NCI-H2227 treated with DMSO at 0.1 percent for 48 hours (cell line): ENCODE results near the gene SPIB.

Experiments used
- DNase-seq: peaks from one replicate; lab custom pipeline; 2025; lab: John Stamatoyannopoulos, UW

The SPIB gene

DNA sequence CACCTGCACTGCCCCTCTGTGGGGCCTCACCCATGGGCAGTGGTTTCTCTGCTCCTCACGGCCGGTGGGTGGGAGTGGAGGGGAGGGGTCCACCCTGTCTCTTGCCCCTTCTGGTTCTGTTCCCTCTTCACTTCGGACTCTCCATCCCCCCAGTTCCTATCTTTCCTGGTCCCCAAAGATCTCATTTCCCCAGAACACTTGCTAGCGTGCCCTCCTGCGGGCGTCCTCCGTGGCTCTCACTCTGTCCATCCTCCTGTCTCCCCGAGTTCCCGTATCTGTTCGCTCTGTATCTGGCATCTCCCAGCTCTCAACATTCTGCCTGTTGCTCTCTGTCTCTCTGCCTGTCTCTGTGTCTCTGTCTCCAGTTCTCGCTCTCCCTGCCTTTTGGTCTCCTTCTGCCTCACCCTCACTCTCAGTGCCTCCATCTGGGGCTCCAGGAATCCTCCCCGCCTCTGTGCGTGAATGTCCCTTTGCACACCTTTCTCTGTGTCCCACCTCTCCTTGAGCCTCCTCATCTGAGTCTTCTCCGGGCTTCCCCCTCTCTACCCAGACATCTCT is 363 bp downstream of the SPIB start:
- DNase-seq: no peak

DNA sequence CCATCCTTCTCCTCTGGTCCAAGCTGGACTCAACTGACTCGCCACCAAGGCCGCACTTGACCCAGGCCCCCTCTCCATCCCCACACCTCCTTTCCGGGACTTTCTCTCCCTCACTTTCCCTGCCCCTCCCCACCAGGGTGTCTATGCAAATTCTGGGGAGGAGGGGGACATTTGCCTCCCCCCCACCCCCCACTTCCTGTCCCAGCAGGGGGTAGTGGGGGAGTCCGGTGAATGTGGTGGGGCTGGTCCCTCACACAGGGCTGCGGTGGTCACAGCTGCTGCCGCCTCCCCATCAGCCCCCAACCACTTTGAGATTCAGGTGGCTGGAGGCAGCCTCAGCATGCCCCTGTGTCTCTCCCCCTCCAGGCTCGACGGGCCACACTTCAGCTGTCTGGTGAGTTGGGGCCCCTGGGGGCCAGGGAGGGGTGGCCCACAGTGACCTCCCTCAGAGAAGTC is 870 bp downstream of the SPIB start:
- no peak for DNase-seq

DNA sequence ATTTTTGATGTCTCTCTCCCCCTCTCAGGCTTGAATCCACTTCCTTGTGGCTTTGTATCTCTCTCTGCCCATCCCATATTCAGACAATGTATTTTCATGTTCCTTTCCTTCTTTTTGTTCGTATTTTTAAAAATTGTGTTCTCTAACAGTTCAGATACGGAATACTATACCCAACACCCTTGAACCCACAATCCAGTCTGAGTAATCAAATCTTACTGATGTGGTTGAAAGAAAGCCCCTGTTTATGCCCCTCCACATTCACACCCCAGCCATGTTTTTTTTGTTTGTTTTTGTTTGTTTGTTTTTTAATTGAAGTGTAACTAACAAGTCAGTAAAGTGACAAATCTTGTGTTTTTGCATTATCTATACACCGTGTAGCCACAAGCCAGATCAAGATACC is 1.4 kb downstream of the SPIB start:
- DNase-seq: no peak

DNA sequence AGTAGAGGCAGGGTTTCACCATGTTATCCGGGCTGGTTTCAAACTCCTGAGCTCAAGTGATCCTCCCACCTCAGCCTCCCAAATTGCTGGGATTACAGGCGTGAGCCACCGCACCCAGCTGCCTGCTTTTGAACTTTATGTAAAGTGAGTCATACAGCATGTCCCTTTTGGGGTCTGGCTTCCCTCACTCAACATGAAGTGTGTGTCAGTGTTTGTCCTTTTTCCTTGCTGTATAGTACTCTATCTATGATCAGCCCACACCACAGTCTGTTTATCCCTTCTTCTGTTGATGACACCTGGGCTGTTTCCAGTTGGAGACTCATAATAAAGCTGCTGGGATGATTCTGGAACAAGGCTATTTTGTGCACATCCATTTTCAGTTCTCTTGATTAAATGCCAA is 2.1 kb downstream of the SPIB start:
- DNase-seq: no peak

DNA sequence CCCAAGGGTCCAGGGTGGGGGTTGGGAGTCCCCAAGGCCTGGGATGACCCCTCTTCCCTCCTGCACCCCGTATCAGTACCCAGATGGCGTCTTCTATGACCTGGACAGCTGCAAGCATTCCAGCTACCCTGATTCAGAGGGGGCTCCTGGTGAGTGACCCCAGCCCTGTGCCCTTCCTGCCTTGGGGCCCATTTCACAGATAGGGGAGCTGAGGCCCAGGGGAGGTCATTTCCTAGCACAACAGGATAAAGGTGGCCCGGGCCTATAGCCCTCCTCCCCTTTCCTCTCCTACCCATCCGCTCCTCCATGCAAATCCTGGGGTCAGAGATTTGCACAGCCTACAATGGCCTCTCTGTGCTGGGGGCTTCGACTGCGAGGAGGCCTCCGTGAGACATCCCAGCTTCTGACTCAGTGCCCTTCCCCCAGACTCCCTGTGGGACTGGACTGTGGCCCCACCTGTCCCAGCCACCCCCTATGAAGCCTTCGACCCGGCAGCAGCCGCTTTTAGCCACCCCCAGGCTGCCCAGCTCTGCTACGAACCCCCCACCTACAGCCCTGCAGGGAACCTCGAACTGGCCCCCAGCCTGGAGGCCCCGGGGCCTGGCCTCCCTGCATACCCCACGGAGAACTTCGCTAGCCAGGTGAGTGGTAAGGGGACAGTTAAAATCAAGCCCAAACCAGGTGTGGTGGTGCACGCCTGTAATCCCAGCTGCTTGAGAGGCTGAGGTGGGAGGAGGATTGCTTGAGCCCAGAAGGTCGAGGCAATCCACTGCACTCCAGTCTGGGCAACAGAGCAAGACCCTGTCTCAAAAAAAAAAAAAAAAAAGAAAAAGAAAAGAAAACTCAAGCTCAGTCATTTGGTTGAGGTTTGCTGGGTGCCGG is 3.9 kb downstream of the SPIB start:
- DNase-seq: no peak

DNA sequence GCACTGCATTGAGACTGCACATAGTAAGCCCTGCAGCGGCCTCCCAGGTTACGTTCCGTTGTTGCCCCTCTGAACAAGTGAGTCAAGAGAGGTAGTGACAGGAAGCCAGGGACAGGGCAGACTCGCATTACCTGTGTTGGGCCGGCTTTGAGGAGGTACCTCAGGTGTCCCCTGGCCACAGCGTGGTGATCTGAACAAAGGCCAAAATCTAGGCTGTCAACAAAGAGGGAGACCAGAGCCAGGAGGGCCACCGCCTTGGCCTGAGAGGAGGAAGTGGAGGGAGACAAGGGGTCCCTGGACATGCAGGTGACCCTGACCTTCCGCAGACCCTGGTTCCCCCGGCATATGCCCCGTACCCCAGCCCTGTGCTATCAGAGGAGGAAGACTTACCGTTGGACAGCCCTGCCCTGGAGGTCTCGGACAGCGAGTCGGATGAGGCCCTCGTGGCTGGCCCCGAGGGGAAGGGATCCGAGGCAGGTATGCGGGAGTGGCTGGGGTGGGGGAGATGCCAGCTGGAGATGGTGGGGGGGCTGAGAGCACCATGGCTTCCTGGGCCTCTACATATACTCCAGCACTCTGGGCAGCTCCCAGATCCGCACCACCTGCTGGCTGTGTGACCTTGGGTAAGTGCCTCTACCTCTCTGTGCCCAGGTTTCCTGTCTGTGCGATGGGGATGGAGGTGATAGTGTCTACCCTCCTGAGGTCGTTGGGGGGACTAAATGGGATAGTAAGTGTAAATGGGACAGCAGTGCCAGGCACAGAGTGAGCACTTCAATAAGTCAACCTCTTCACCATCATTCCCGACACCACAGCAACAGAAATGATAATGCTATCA is 4.8 kb downstream of the SPIB start:
- DNase-seq: no peak

DNA sequence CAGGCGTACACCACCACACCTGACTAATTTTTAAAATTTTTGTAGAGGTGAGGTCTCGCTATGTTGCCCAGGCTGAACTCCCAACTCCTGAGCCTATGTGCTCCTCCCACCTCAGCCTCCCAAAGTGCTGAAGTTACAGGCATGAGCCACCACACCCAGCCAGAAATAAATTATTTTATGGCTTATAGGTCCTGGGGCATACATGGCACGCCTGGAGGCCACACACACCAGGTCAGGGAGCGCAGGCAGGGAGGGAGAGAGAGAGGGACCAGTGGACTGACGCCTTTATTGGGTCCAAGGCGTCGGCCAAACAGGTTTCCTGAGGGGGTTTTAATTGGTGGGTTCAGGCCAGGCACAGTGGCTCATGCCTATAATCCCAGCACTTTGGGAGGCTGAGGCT is 6.8 kb downstream of the SPIB start:
- DNase-seq: no peak

DNA sequence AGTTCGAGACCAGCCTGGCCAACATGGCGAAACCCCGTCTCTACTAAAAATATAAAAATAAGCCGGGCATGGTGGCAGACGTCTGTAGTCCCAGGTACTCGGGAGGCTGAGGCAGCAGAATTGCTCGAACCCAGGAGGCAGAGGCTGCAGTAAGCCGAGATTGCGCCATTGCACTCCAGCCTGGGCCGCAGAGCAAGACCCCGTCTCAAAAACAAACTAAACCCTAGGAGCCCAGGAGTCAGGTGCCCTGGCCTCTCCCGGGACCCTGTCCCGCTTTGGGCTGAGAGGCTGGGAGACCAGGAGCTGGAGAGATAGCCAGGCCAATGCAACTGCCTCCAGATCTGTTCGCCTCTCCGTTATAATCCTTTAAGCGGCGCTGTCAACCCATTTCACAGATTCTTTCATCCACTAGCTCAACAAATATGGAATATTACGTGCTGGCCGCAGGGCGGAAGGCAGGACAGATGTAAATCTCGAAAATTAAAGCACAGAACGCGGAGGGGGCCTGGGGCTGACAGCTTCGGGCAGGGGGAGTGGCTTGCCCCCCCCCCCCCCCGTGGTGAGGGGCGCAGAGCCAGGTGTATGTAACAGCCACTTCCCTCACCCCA is 8.7 kb downstream of the SPIB start:
- DNase-seq: no peak

DNA sequence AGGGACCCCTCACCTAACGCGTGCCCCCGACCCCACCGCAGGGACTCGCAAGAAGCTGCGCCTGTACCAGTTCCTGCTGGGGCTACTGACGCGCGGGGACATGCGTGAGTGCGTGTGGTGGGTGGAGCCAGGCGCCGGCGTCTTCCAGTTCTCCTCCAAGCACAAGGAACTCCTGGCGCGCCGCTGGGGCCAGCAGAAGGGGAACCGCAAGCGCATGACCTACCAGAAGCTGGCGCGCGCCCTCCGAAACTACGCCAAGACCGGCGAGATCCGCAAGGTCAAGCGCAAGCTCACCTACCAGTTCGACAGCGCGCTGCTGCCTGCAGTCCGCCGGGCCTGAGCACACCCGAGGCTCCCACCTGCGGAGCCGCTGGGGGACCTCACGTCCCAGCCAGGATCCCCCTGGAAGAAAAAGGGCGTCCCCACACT is 9.3 kb downstream of the SPIB start:
- peak; percentile 18 for DNase-seq

DNA sequence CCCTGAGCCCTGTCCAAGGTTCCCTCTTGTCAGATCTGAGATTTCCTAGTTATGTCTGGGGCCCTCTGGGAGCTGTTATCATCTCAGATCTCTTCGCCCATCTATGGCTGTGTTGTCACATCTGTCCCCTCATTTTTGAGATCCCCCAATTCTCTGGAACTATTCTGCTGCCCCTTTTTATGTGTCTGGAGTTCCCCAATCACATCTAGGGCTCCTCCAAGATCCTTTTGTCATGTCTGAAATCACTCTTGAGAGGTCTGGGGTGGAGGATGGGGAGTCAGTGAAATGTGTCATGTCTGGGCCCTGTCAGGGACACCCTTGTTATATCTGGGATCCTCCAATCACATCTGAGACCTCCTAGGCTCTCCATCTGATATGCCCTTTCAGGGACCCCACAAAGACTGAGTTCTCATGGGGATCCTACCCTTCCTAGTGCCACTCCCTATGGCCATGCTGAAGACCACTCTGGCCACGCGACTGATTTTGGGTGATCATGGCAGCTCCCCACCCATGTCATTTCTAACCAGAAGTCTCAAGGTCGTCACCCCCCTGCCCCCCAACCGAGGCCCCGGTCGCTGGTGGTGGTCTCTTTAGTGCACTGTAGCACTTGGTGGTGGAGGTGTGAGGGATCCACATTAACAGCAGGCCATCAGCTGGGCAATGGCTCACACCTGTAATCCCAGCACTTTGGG is 10.2 kb downstream of the SPIB start:
- no peak for DNase-seq

DNA sequence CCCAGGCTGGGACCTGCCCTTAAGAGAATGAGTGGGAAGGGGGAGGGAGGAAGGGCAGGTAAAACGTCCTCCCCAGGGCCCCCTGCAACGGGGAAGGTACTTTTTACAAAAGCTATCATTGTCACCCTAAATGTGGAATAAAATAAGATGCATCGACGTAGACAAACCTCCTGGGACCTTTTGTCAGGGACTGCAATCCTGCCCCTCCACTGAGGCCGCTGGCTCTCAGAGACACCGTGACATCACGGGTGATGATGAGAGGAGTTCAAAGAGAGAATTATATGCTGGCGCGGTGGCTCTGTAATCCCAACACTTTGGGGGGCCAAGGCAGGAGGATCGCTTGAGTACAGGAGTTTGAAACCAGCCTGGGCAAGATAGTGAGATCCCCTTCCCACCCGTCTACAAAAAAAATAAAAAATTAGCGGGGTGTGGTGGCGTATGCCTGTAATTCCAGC is 12.2 kb downstream of the SPIB start:
- no peak for DNase-seq

DNA sequence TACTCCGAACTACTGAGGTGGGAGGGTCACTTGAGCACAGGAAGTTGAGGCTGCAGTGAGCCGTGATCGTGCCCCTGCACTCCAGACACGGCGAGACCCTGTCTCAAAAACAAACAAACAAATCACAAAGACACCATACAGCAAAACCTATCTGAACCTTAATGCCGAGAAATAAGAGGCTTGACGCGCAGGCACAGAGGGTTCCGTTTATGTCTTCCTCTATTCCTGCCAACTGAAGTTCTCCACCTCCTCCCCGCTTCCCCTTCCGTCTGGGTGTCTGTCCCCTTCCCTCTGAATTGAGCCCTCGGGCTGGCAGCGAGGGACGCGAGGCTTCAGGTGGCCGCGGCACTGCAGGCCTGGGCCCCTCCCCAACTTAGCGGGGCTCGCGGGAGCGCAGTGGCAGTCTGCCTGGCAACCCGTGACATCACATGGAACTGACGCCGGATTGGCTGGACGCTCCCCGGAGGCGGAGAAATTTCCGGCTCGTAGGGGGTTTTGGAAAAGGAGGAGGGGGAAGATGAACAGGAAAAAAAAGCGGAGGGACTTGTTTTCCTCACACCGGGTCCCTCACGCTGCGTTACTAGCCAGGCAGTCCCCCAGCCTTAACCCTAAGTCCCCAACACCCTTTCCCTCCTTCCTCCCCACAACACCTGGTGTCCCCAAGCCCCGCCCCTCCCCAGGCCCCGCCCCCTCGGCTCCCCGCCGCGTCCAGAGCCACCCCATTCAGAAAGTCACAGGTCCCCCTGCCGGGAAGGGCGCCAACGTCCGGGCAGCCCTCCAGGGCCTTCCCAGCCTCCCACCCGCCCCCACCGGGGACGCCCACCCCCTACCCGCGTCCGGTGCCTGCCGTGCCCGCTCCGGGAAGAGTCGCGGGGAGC is 12.8 kb downstream of the SPIB start:
- peak; percentile 65 for DNase-seq

DNA sequence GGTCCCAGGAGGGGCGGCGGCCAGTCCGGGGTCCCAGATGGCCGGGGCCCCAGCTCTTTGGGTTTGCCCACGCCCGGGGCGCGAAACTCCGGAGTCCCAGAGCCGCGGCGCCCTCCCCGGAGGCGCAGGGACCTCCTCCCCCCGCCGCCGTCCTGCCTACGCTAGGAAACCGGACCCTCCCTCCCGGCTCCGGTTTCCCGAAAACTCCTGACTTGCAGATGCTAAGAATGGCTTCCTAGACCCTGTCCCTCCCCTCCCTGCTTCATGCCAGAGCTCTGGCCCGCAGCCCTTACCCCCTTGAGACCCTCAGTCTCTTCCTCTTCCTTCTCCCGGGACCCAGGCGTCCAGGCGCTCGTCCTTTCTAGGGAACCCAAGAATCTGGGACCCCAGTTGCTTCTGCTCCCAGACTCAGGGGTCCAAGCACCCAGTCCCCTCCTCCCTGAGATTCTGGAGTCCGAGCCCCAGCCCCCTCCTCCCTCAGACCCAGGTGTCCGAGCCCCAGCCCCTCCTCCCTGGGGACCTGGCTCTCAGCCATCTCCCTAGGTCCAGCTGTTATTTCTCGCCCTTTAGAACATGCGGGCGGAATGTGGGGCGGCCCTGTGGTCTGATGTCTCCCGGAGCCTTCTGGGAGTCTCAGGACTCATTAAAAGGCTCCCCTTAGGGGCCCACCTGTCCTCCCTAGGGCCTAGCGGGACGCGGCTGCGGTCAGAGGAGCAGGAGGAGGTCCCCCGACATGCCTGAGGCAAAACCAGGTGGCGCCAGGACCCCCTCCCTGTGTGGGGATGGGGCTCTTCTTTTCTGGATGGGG is 13.7 kb downstream of the SPIB start, which contains the start of gene MYBPC2:
Gene MYBPC2, plus strand, starts transcription at position 672 of the 808 bp plus-strand sequence. Its CDS starts 62 bp downstream, at position 734.
- no peak for DNase-seq

DNA sequence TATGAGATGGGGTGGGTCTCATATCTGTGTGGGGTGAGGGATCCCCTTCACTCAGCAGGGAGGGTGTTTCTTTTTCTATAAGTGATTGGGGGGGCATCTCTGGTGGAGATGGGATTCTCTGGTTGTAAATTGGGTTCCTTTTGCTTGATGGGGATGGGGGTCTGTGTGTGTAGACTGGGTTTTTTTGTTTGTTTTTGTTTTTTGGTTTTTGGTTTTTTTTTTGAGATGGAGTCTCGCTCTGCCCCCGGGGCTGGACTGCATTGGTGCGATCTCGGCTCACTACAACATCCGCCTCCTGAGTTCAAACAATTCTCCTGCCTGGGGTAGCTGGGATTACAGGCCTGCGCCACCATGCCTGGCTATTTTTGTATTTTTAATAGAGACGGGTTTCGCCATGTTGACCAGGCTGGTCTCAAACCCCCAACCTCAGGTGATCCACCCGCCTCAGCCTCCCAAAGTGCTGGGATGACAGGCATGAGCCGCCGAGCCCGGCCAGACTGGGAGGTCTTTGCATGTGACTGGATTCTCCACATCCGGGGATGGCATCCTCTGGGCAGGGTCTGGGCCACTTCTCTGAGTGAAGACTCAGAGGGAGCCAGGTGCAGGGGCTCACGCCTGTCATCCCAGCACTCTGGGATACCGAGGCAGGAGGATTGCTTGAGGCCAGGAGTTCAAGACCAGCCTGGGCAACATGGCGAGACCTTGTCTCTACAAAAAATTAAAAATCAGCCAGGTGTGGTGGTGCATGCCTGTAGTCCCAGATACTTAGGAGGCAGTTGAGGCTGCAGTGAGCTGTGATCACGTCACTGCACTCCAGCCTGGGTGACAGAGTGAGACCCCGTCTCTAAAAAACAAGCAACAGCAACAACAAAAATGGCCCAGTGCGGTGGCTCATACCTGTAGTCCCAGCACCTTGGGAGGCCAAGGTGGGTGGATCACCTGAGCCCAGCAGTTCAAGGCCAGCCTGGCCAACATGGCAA is 14.8 kb downstream of the SPIB start:
- DNase-seq: no peak

DNA sequence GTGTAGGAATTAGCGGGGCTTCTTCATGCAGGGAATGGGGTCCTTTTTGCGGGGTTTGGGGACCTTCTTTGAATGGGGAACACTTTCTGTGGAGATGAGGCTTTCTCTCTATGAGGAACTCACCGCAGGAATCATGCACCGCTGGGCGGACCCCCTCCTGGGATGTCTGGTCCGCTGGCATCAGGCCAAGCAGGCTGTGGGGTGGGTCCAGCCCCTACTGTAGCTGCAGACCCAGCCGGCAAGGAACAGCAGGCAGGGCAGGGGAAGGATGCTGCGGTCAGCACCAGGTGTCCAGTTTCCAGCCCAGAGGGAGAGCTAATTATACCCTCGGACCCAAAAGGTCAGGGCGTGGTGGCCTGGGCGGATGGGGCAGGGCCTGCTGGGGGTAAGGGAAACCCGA is 15.8 kb downstream of the SPIB start:
- DNase-seq: no peak

DNA sequence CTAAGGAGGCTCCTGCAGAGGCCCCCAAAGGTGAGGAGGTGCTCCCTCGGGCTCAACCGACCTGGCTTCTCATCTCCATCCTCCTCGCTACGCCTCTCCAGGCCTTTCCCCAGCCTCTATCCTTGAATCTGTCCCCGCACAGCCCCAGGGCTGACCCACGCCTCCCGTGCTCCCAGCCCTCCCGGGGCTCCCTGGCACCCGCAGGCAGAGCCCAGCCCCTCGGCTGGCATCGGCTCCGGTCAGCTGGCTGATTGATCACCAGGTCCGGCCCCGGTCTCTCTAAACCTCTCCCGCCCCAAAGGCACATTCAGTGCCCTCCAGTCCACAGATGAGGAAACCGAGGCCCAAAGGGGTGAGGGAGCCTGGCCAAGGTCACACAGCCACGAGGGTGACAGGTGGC is 16.5 kb downstream of the SPIB start:
- DNase-seq: no peak

DNA sequence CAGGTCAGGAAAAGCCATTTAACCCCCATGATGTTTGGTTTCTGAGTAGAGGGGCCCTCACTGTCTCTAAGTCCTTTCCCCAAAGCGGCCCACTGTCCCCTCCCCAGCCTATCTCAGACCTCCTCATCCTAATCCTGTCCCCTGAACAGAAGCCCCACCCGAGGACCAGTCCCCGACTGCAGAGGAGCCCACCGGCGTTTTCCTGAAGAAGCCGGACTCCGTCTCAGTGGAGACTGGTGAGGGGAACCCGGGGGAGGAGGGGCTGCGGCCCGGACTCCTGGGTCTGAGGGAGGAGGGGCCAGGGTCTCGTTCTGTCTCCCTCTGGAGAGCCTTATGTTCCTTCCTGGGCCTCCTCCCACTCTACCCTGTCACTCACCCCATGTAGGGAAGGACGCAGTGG is 16.9 kb downstream of the SPIB start:
- DNase-seq: no peak

DNA sequence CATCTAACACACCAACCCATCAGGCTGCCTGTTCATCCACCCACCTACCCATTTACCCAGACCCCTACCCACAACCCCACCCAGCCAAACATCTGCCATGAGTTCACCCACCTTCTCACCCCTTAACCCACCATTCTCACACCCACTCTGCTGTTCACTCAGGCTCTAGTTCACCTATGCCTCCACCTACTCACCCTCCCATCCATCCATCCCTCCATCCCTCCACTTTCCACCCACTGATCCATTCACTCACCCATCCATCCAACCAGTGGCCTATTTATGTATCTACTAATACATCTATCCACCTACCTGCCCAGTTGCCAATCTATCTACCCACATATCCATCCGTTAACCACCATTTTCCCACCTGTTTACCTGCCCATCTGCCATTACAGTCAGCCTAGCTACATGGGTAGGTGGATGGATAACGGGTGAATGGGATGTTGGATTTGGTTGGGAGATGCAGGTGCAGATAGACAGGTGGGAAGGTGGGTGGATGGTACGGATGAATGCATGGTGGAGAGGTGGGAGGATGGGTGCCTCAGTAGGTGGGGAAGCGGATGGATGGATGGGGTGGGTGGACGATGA is 19.2 kb downstream of the SPIB start:
- no peak for DNase-seq
